WI38 (cell line): ENCODE measurements around the gene WWOX.

Experiments
- H3K4me3 ChIP-seq: 2 replicates; pipeline ENCODE4 v1.5.1; 2011; ENCODE audit warnings: low read depth, mild to moderate bottlenecking, control low read depth, low read length
- CTCF ChIP-seq: IDR thresholded peaks from 2 replicates; pipeline ENCODE4 v1.5.1; 2012; ENCODE audit warnings: low read depth, mild to moderate bottlenecking, control low read depth, low read length

The WWOX gene

GRCh38 chr16:79171931-79172705 is 1072.7 kb downstream of the WWOX start:
- no peak for TF ChIP-seq CTCF
- no peak overlapping the region for H3K4me3 ChIP-seq

- no peak for TF ChIP-seq CTCF
- H3K4me3 ChIP-seq = no peak overlapping the region
Measured at GRCh38 chr16:79172976-79173500, 1073.6 kb downstream of the WWOX start.

GRCh38 chr16:79173919-79174318 is 1074.5 kb downstream of the WWOX start:
- TF ChIP-seq CTCF = no peak
- no peak overlapping the region for H3K4me3 ChIP-seq

GRCh38 chr16:79175286-79176057 is 1076.0 kb downstream of the WWOX start:
- no peak overlapping the region for H3K4me3 ChIP-seq
- TF ChIP-seq CTCF = no peak

- no peak overlapping the region for H3K4me3 ChIP-seq
- TF ChIP-seq CTCF = no peak
Measured at GRCh38 chr16:79177018-79177417, 1077.6 kb downstream of the WWOX start.

GRCh38 chr16:79181419-79181818 is 1082.0 kb downstream of the WWOX start:
- TF ChIP-seq CTCF = no peak
- no peak overlapping the region for H3K4me3 ChIP-seq

GRCh38 chr16:79182616-79183015 is 1083.2 kb downstream of the WWOX start:
- no peak for TF ChIP-seq CTCF
- no peak overlapping the region for H3K4me3 ChIP-seq
